Lower lobe of right lung (tissue), 2 donors: ENCODE data around the gene MROH2A. TPM values are rescaled to one million over a fixed set of nuclear protein-coding genes. Genes with fewer than 3 reads are reported as not detected.

Experiments used
- ATAC-seq, 2 donors: fragments of 200-7000 bp; cut with Tn5 transposase; one replicate each; pipeline ENCODE4 v1.9.1; 2020 to 2022; ENCODE audit warnings: mild to moderate bottlenecking in 2 of 2, moderate library complexity in 2 of 2
- DNase-seq: peaks from one replicate; pipeline ENCODE4 v3.0.0-alpha.2; 2020
- H3K27ac ChIP-seq: fragments of 200-600 bp; one replicate; pipeline ENCODE4 v1.8.0; 2022
- H3K27me3 ChIP-seq: fragments of 200-600 bp; one replicate; pipeline ENCODE4 v1.8.0; 2022; ENCODE audit warnings: low read depth
- H3K36me3 ChIP-seq: fragments of 200-600 bp; one replicate; pipeline ENCODE4 v1.8.0; 2022; ENCODE audit warnings: mild to moderate bottlenecking
- H3K4me1 ChIP-seq: fragments of 200-600 bp; one replicate; pipeline ENCODE4 v1.8.0; 2022
- H3K4me3 ChIP-seq: fragments of 200-600 bp; one replicate; pipeline ENCODE4 v1.8.0; 2022; ENCODE audit warnings: mild to moderate bottlenecking
- H3K9me3 ChIP-seq: fragments of 200-600 bp; one replicate; pipeline ENCODE4 v1.8.0; 2022
- CTCF ChIP-seq: fragments of 200-600 bp; IDR thresholded peaks from one replicate; pipeline ENCODE4 v1.8.0; 2022; ENCODE audit warnings: antibody characterized with exemption, mild to moderate bottlenecking
- intact Hi-C: fragments of 100-400 bp; cut with DNase I; formaldehyde crosslinking; loops from one replicate; pipeline ENCODE4 v1.11.0; 2022
- total RNA-seq: library from RNA; stranded (reverse); fragmentation: NEBNext Ultra II Directional; extraction: Animal tissue kit (Norgen Biotek cat#: 25700); gene quantifications from one replicate; pipeline ENCODE4 v1.2.1, GENCODE V29; 2021
- donor health status: DM: no; HTN: yes; CAD: no; lungs with severe emphysema.

Gene MROH2A
- total RNA-seq, 1 donor from 2014 or later: not detected

GRCh38 chr2:233838726-233839446 lies 60.8 kb downstream of the MROH2A start:
- H3K9me3 ChIP-seq: no peaks in the 10 kb centered on the region
- no peaks in the 10 kb centered on the region for H3K4me1 ChIP-seq
- ATAC-seq (no peak), DNase-seq (no peak)
- TF ChIP-seq CTCF: no peak
- no peak overlapping the region for H3K27ac ChIP-seq
- no peaks in the 10 kb centered on the region for H3K27me3 ChIP-seq
- H3K36me3 ChIP-seq: no peaks in the 10 kb centered on the region
- intact Hi-C loops: no loop called here
- no peak overlapping the region for H3K4me3 ChIP-seq

GRCh38 chr2:233839447-233839820 lies 61.3 kb downstream of the MROH2A start:
- H3K36me3 ChIP-seq: no peaks in the 10 kb centered on the region
- intact Hi-C loops: no loop called here
- TF ChIP-seq CTCF: no peak
- no peaks in the 10 kb centered on the region for H3K27me3 ChIP-seq
- H3K4me3 ChIP-seq: no peak overlapping the region
- no peaks in the 10 kb centered on the region for H3K9me3 ChIP-seq
- DNase-seq (no peak), ATAC-seq (no peak)
- H3K4me1 ChIP-seq: no peaks in the 10 kb centered on the region
- H3K27ac ChIP-seq: no peak overlapping the region

GRCh38 chr2:233840520-233840919 lies 62.4 kb downstream of the MROH2A start:
- Histone ChIP-seq H3K4me3 (no peak overlapping the region), H3K4me1 (no peaks in the 10 kb centered on the region), H3K27me3 (no peaks in the 10 kb centered on the region), H3K27ac (no peak overlapping the region), H3K9me3 (no peaks in the 10 kb centered on the region), H3K36me3 (no peaks in the 10 kb centered on the region)
- intact Hi-C loops: no loop called here
- no peak for TF ChIP-seq CTCF
- DNase-seq (no peak), ATAC-seq (no peak)

GRCh38 chr2:233841183-233841582 lies 63.1 kb downstream of the MROH2A start:
- no peak overlapping the region for H3K27ac ChIP-seq
- no peaks in the 10 kb centered on the region for H3K27me3 ChIP-seq
- no peaks in the 10 kb centered on the region for H3K36me3 ChIP-seq
- H3K4me3 ChIP-seq: no peak overlapping the region
- no peaks in the 10 kb centered on the region for H3K9me3 ChIP-seq
- DNase-seq (no peak), ATAC-seq (no peak)
- no peaks in the 10 kb centered on the region for H3K4me1 ChIP-seq
- no peak for TF ChIP-seq CTCF
- intact Hi-C loops: no loop called here

- Histone ChIP-seq H3K9me3 (no peaks in the 10 kb centered on the region), H3K27me3 (no peaks in the 10 kb centered on the region), H3K36me3 (no peaks in the 10 kb centered on the region), H3K4me3 (no peak overlapping the region), H3K4me1 (no peaks in the 10 kb centered on the region), H3K27ac (no peak overlapping the region)
- ATAC-seq (no peak), DNase-seq (no peak)
- intact Hi-C loops: no loop called here
- no peak for TF ChIP-seq CTCF
Observed at GRCh38 chr2:233844064-233844807, 66.1 kb downstream of the MROH2A start.
